AG09319 (cell line): ENCODE data around the gene ZNF653.
A peak's percentile ranks its signal among the peaks of the same experiment; 100 is the strongest.

Experiments
- DNase-seq: peaks from one replicate; pipeline ENCODE4 v3.0.0-alpha.2; 2010; ENCODE audit warnings: low read depth; ENCODE audit errors: extremely low read depth
- CTCF ChIP-seq: IDR thresholded peaks from 2 replicates; pipeline ENCODE4 v1.5.1; 2011; ENCODE audit warnings: low read depth, mild to moderate bottlenecking, inconsistent platforms, low read length, moderate library complexity

The ZNF653 gene

GRCh38 chr19:11485245-11485837, 20.3 kb downstream of the ZNF653 start:
- TF ChIP-seq CTCF: no peak
- no peak for DNase-seq

- no peak for TF ChIP-seq CTCF
- no peak for DNase-seq
These were observed 22.1 kb downstream of the ZNF653 start for GRCh38 chr19:11483366-11484111.

- DNase-seq: peak; percentile 38
- peak; percentile 63 for TF ChIP-seq CTCF
These were observed 23.1 kb downstream of the ZNF653 start for GRCh38 chr19:11482384-11483050.

- peak; percentile 44 for DNase-seq
- no peak; the same call in 1 of the 2 replicates for TF ChIP-seq CTCF
These were observed 23.9 kb downstream of the ZNF653 start for GRCh38 chr19:11481534-11482383.

- no peak for DNase-seq
- TF ChIP-seq CTCF: no peak
These were observed 24.7 kb downstream of the ZNF653 start, which contains the start of gene ELAVL3 for GRCh38 chr19:11480715-11481533. TSS of gene ELAVL3 (minus strand) at chr19:11481046. CDS start at chr19:11480608, 438 bp downstream.

GRCh38 chr19:11479898-11480714, 25.5 kb downstream of the ZNF653 start:
- no peak for TF ChIP-seq CTCF
- no peak for DNase-seq
